Lower leg skin (tissue), 3 donors: ENCODE measurements around the gene FBXW5.

Experiments used
- CTCF ChIP-seq, 3 donors: fragments of 450-650 bp; IDR thresholded peaks; one replicate each; pipeline ENCODE4 v1.5.1; 2016; ENCODE audit warnings: antibody characterized with exemption in 3 of 3, mild to moderate bottlenecking in 3 of 3, moderate library complexity in 2 of 3
- POLR2A ChIP-seq, 2 donors: fragments of 450-650 bp; IDR thresholded peaks; one replicate each; pipeline ENCODE4 v1.6.1; 2016 to 2017; ENCODE audit warnings: antibody characterized with exemption in 2 of 2, mild to moderate bottlenecking in 1 of 2, moderate library complexity in 1 of 2

- TF ChIP-seq POLR2A (IDR thresholded peaks at IDR 0.05) (no peak), CTCF (IDR thresholded peaks at IDR 0.05) (no peak)
Observed at GRCh38 chr9:136925414-136926153, 19.0 kb downstream of the FBXW5 start.
